Calu3 (cell line): ENCODE results near the gene RFX3. TPM values are rescaled to one million over a fixed set of nuclear protein-coding genes. Genes with fewer than 3 reads are reported as not detected.

Experiments
- BruUV-seq: library from RNA; stranded (reverse); fragments of 400-500 nt; replicated peaks from 2 replicates; lab custom pipeline; 2021; lab: Mats Ljungman, UMichigan
- CTCF ChIA-PET: fragments of 300-600 bp; sonication (Branson Sonifier 250); formaldehyde crosslinking; loops from one replicate; lab custom pipeline; 2022; ENCODE audit warnings: antibody characterized with exemption; lab: Charles Lee
- DNase-seq: peaks from one replicate; pipeline ENCODE4 v3.0.0; 2022
- H3K27ac Mint-ChIP-seq: one replicate; pipeline ENCODE4 v1.8.0; 2022; ENCODE audit warnings: mixed read lengths; ENCODE audit not compliant: unreplicated experiment
- H3K27me3 Mint-ChIP-seq: one replicate; pipeline ENCODE4 v1.8.0; 2022; ENCODE audit warnings: mixed read lengths; ENCODE audit not compliant: unreplicated experiment
- H3K36me3 Mint-ChIP-seq: one replicate; pipeline ENCODE4 v1.8.0; 2022; ENCODE audit warnings: mild to moderate bottlenecking, moderate library complexity, mixed read lengths; ENCODE audit not compliant: insufficient read depth, unreplicated experiment
- H3K4me1 Mint-ChIP-seq: one replicate; pipeline ENCODE4 v1.8.0; 2022; ENCODE audit warnings: mild to moderate bottlenecking, low read depth, mixed read lengths; ENCODE audit not compliant: unreplicated experiment
- H3K4me3 Mint-ChIP-seq: one replicate; pipeline ENCODE4 v1.8.0; 2022; ENCODE audit warnings: mild to moderate bottlenecking, low read depth, moderate library complexity, mixed read lengths; ENCODE audit not compliant: unreplicated experiment
- H3K9me3 Mint-ChIP-seq: one replicate; pipeline ENCODE4 v1.8.0; 2022; ENCODE audit warnings: low read depth, mixed read lengths; ENCODE audit not compliant: unreplicated experiment
- CTCF ChIP-seq: fragments of 200-600 bp; IDR thresholded peaks from one replicate; pipeline ENCODE4 v1.8.0; 2022; ENCODE audit warnings: antibody characterized with exemption; ENCODE audit not compliant: unreplicated experiment
- intact Hi-C: fragments of 100-400 bp; cut with micrococcal nuclease; formaldehyde crosslinking; loops from one replicate; pipeline ENCODE4 v1.10.0; 2022; ENCODE audit not compliant: unreplicated experiment
- total RNA-seq: library from RNA; stranded (reverse); gene quantifications from 2 replicates; pipeline ENCODE4 v1.2.3, GENCODE V29; 2022

The RFX3 gene
- total RNA-seq, 1 experiment from 2014 or later, result 10.1 TPM

GRCh38 chr9:3268223-3268622, 257.6 kb downstream of the RFX3 start:
- no peaks in the 10 kb centered on the region for H3K27me3 Mint-ChIP-seq
- CTCF ChIA-PET, result no interaction called here
- no TSS peak for BruUV-seq
- no peak for DNase-seq
- H3K4me3 Mint-ChIP-seq, result no peak overlapping the region
- H3K4me1 Mint-ChIP-seq, result no peaks in the 10 kb centered on the region
- H3K36me3 Mint-ChIP-seq, result no peaks in the 10 kb centered on the region
- no peaks in the 10 kb centered on the region for H3K9me3 Mint-ChIP-seq
- intact Hi-C loops, result no loop called here
- no peak for TF ChIP-seq CTCF
- no peak overlapping the region for H3K27ac Mint-ChIP-seq

- Mint-ChIP-seq H3K36me3 (no peaks in the 10 kb centered on the region), H3K27ac (no peak overlapping the region), H3K4me1 (no peaks in the 10 kb centered on the region), H3K9me3 (no peaks in the 10 kb centered on the region), H3K4me3 (no peak overlapping the region), H3K27me3 (no peaks in the 10 kb centered on the region)
- CTCF ChIA-PET, result no interaction called here
- TF ChIP-seq CTCF, result no peak
- intact Hi-C loops, result no loop called here
- BruUV-seq, result no TSS peak
- no peak for DNase-seq
Observed at GRCh38 chr9:3263698-3264097, 262.1 kb downstream of the RFX3 start.

- H3K9me3 Mint-ChIP-seq, result no peaks in the 10 kb centered on the region
- no peak overlapping the region for H3K27ac Mint-ChIP-seq
- no peak overlapping the region for H3K4me3 Mint-ChIP-seq
- intact Hi-C loops, result no loop called here
- no peaks in the 10 kb centered on the region for H3K4me1 Mint-ChIP-seq
- H3K36me3 Mint-ChIP-seq, result no peaks in the 10 kb centered on the region
- BruUV-seq, result no TSS peak
- no peak for DNase-seq
- no peak for TF ChIP-seq CTCF
- H3K27me3 Mint-ChIP-seq, result no peaks in the 10 kb centered on the region
- CTCF ChIA-PET, result no interaction called here
Observed at GRCh38 chr9:3262826-3263529, 262.8 kb downstream of the RFX3 start.

- CTCF ChIA-PET, result no interaction called here
- Mint-ChIP-seq H3K4me3 (no peak overlapping the region), H3K36me3 (no peaks in the 10 kb centered on the region), H3K4me1 (no peaks in the 10 kb centered on the region), H3K27ac (no peak overlapping the region), H3K9me3 (no peaks in the 10 kb centered on the region), H3K27me3 (no peaks in the 10 kb centered on the region)
- TF ChIP-seq CTCF, result no peak
- BruUV-seq, result no TSS peak
- DNase-seq, result no peak
- intact Hi-C loops, result no loop called here
Observed at GRCh38 chr9:3261484-3261883, 264.3 kb downstream of the RFX3 start.
